Measurements from ENCODE around the gene TACR1. TPM values are rescaled to one million over a fixed set of nuclear protein-coding genes. Genes with fewer than 3 reads are reported as not detected.

The TACR1 gene
- total RNA-seq, 2 donors from 2014 or later, result 3.9 to 6.0 TPM

DNA sequence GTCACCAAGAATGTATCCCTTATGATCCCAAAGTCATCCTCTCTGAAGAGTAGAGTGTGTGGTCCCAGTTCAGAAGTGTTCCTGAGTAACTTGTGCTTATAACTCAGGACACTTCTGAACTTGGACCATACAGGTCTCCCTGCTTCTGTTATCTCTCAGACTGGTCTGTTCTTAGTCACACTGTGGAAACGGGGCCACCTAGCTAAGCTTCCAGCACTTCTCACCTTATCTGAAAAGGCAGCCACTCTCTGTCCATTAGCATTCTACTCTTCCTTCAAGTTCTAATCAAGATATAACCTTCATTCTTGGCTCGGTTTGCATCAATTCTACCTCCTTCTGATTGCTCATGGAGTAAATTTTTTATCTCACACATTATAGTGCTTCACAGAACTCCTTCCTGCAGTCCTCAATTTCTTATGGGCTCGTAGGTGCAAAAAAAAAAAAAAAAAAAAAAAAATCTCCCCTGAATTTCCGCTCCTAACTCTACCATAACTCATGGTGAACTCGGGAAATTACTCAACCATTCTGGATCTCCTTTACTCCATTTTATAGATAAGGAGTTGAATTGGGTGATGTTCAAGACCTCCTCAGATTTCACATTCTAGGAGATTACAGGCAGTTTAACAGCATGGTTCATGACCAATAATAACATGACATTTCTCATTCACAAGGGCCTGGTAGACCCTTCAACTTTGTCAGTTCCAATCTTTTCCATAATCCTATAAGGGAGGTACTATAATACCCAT lies 108.4 kb downstream of the TACR1 start:
- Histone ChIP-seq H3K9me3 (no peaks in the 10 kb centered on the region), H3K4me3 (no peak overlapping the region), H3K36me3 (no peaks in the 10 kb centered on the region), H3K4me1 (ENCODE audit: control insufficient read depth in 1 of 2, low read depth in 2 of 2) (no peaks in the 10 kb centered on the region), H3K27ac (no peak overlapping the region), H3K27me3 (replicated peaks; ENCODE audit: insufficient read depth) (no peaks in the 10 kb centered on the region)
- ATAC-seq (ENCODE audit: insufficient number of reproducible peaks, low FRiP score, low read depth) (no peak), DNase-seq (ENCODE audit: low spot score) (no peak)
- TF ChIP-seq, protein P1, sequence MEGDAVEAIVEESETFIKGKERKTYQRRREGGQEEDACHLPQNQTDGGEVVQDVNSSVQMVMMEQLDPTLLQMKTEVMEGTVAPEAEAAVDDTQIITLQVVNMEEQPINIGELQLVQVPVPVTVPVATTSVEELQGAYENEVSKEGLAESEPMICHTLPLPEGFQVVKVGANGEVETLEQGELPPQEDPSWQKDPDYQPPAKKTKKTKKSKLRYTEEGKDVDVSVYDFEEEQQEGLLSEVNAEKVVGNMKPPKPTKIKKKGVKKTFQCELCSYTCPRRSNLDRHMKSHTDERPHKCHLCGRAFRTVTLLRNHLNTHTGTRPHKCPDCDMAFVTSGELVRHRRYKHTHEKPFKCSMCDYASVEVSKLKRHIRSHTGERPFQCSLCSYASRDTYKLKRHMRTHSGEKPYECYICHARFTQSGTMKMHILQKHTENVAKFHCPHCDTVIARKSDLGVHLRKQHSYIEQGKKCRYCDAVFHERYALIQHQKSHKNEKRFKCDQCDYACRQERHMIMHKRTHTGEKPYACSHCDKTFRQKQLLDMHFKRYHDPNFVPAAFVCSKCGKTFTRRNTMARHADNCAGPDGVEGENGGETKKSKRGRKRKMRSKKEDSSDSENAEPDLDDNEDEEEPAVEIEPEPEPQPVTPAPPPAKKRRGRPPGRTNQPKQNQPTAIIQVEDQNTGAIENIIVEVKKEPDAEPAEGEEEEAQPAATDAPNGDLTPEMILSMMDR (IDR thresholded peaks at IDR 0.05), result no peak

GRCh38 chr2:75089471-75089870 lies 109.8 kb downstream of the TACR1 start:
- TF ChIP-seq, protein P1 (IDR thresholded peaks at IDR 0.05), result no peak
- Histone ChIP-seq H3K4me1 (ENCODE audit: control insufficient read depth in 1 of 2, low read depth in 2 of 2) (no peaks in the 10 kb centered on the region), H3K4me3 (no peak overlapping the region), H3K9me3 (no peaks in the 10 kb centered on the region), H3K36me3 (no peaks in the 10 kb centered on the region), H3K27me3 (replicated peaks; ENCODE audit: insufficient read depth) (no peaks in the 10 kb centered on the region), H3K27ac (no peak overlapping the region)
- no peak for DNase-seq (ENCODE audit: low spot score)
- ATAC-seq (ENCODE audit: insufficient number of reproducible peaks, low FRiP score, low read depth), result no peak

DNA sequence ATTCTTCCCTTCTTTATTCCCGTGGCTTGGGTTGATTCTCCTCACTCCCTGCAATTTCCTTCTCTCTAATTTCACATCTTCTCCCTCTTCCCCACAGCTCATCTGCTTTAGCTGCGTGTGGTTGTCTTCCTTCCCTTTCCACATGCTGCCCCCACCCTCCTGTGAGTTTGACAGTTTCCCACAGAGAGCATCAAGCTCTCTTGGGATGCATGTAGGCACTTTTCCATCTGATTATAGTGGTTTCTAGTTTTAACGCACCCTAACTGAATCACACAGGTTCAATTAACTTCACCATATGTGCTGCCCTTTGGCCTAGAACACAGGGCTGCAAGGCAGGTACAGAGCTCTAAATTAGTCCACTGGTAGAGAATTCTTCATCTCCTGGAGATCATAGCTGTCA lies 110.5 kb downstream of the TACR1 start:
- H3K4me1 ChIP-seq (ENCODE audit: control insufficient read depth in 1 of 2, low read depth in 2 of 2), result no peaks in the 10 kb centered on the region
- H3K4me3 ChIP-seq, result no peak overlapping the region
- H3K27ac ChIP-seq, result no peak overlapping the region
- ATAC-seq (ENCODE audit: insufficient number of reproducible peaks, low FRiP score, low read depth) (no peak), DNase-seq (ENCODE audit: low spot score) (no peak)
- H3K27me3 ChIP-seq (replicated peaks; ENCODE audit: insufficient read depth), result no peaks in the 10 kb centered on the region
- no peaks in the 10 kb centered on the region for H3K9me3 ChIP-seq
- no peaks in the 10 kb centered on the region for H3K36me3 ChIP-seq
- TF ChIP-seq, protein P1 (IDR thresholded peaks at IDR 0.05), result no peak

GRCh38 chr2:75087736-75088135 lies 111.6 kb downstream of the TACR1 start:
- TF ChIP-seq, protein P1 (IDR thresholded peaks at IDR 0.05), result no peak
- Histone ChIP-seq H3K27ac (no peak overlapping the region), H3K4me1 (ENCODE audit: control insufficient read depth in 1 of 2, low read depth in 2 of 2) (no peaks in the 10 kb centered on the region), H3K4me3 (no peak overlapping the region), H3K36me3 (no peaks in the 10 kb centered on the region), H3K27me3 (replicated peaks; ENCODE audit: insufficient read depth) (no peaks in the 10 kb centered on the region), H3K9me3 (no peaks in the 10 kb centered on the region)
- ATAC-seq (ENCODE audit: insufficient number of reproducible peaks, low FRiP score, low read depth) (no peak), DNase-seq (ENCODE audit: low spot score) (no peak)

DNA sequence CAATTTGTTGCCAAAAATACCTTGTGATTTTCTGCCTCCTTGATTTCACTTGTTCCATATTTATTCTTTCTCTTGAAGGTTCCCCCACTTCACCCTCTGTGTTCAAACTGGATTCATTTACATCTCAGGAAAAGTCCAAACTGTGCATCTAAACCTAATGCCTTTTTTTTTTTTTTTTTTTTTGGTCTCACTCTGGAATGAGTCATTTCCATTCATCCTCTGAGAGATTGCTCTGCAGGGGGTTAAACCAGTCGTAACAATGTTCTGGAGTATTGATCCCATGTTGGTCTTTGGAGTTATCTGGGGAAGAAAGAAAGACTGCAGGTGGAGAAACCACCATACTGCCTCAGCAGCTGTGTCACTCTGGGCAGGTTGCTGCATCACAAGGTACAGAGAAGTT lies 119.7 kb downstream of the TACR1 start:
- DNase-seq (ENCODE audit: low spot score) (no peak), ATAC-seq (ENCODE audit: insufficient number of reproducible peaks, low FRiP score, low read depth) (no peak)
- Histone ChIP-seq H3K36me3 (no peaks in the 10 kb centered on the region), H3K27ac (no peak overlapping the region), H3K9me3 (no peaks in the 10 kb centered on the region), H3K27me3 (replicated peaks; ENCODE audit: insufficient read depth) (no peaks in the 10 kb centered on the region), H3K4me3 (no peak overlapping the region), H3K4me1 (ENCODE audit: control insufficient read depth in 1 of 2, low read depth in 2 of 2) (no peaks in the 10 kb centered on the region)
- TF ChIP-seq, protein P1 (IDR thresholded peaks at IDR 0.05), result no peak
